ENCODE measurements around the gene LRFN2. TPM values are rescaled to one million over a fixed set of nuclear protein-coding genes. Genes with fewer than 3 reads are reported as not detected.

LRFN2 gene
- total RNA-seq, 1 donor from 2014 or later = not detected

GRCh38 chr6:40444811-40445210 is 142.4 kb downstream of the LRFN2 start:
- Mint-ChIP-seq H3K36me3 (no peaks in the 10 kb centered on the region), H3K27ac (no peak overlapping the region), H3K27me3 (ENCODE audit: low read depth) (peaks cover 21% of the 10 kb centered on the region), H3K9me3 (no peaks in the 10 kb centered on the region), H3K4me1 (no peaks in the 10 kb centered on the region), H3K4me3 (no peak overlapping the region)
- DNase-seq (ENCODE audit: low spot score in 2 of 2, unreplicated experiment in 2 of 2) = no peak
- TF ChIP-seq CTCF (IDR thresholded peaks at IDR 0.05; ENCODE audit: unreplicated experiment) = no peak

DNA sequence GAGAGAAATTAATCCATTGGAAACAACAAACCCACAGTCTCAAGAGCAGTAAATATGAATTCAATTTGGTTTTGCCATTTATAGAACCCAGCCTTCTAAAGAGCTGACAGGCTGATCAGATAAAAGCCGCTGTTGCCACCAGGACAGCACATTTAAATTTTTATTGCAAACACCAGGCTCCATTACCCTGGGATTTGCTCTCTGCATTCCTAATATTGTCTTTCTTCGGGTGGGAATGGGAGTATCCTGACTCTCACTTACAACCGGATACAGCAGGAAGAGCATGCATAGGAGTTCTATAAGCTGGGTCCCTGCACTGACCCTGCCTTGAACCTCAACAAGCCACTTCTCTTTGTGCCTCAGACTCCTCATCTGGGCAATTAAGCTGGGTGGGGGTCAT is 142.9 kb downstream of the LRFN2 start:
- Mint-ChIP-seq H3K27me3 (ENCODE audit: low read depth) (peaks cover 22% of the 10 kb centered on the region), H3K4me3 (no peak overlapping the region), H3K36me3 (no peaks in the 10 kb centered on the region), H3K9me3 (no peaks in the 10 kb centered on the region), H3K27ac (no peak overlapping the region), H3K4me1 (peaks cover 2% of the 10 kb centered on the region)
- TF ChIP-seq CTCF (IDR thresholded peaks at IDR 0.05; ENCODE audit: unreplicated experiment) = no peak
- no peak for DNase-seq (ENCODE audit: low spot score in 2 of 2, unreplicated experiment in 2 of 2)

- Mint-ChIP-seq H3K27ac (no peak overlapping the region), H3K36me3 (no peaks in the 10 kb centered on the region), H3K27me3 (ENCODE audit: low read depth) (peaks cover 21% of the 10 kb centered on the region), H3K9me3 (no peaks in the 10 kb centered on the region), H3K4me1 (peaks cover 2% of the 10 kb centered on the region), H3K4me3 (no peak overlapping the region)
- no peak for DNase-seq (ENCODE audit: low spot score in 2 of 2, unreplicated experiment in 2 of 2)
- no peak for TF ChIP-seq CTCF (IDR thresholded peaks at IDR 0.05; ENCODE audit: unreplicated experiment)
Measured at GRCh38 chr6:40443842-40444241, 143.3 kb downstream of the LRFN2 start.

DNA sequence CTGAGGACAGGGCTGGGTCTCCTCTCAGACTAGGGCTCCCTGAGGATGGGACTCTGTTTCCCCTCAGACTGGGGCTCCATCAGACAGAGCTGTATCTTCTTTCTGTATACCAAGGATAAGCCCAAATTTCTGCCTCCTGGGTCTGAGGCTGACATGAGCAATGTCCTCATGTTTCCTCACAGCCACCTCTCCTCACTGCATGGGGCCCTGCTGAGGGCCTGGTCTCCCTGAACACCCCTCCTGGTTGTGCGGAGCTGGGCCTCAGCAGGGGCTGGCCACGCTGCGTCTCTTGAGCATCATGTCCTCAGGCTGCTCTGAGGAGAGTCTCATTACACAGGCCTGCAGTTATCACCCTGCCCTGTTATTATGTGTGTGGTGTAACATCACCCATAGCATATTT is 144.6 kb downstream of the LRFN2 start:
- H3K4me1 Mint-ChIP-seq = peaks cover 2% of the 10 kb centered on the region
- H3K27ac Mint-ChIP-seq = no peak overlapping the region
- DNase-seq (ENCODE audit: low spot score in 2 of 2, unreplicated experiment in 2 of 2) = no peak
- no peaks in the 10 kb centered on the region for H3K9me3 Mint-ChIP-seq
- H3K4me3 Mint-ChIP-seq = no peak overlapping the region
- H3K36me3 Mint-ChIP-seq = no peaks in the 10 kb centered on the region
- peaks cover 11% of the 10 kb centered on the region for H3K27me3 Mint-ChIP-seq (ENCODE audit: low read depth)
- TF ChIP-seq CTCF (IDR thresholded peaks at IDR 0.05; ENCODE audit: unreplicated experiment) = no peak

DNA sequence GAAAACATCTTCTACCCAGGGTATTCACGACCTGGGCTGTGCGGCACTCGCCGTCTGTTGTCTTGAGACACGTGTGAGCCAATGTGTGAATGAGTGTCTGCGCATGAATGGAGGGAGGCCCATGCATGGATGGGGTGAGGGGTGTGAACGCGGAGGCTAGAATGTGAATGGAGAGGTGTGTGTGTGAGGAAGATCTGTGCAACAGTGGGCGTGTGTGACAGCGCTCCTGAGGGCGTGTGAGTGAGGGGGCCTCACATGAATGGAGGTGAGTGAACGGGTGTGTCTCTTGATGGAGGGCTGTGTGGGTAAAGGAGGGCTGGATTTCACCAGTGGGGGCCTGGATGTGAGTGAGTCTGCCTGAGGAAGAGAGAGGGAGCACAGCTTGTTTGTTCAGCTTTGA is 146.0 kb downstream of the LRFN2 start:
- DNase-seq (ENCODE audit: low spot score in 2 of 2, unreplicated experiment in 2 of 2) = no peak
- peaks cover 7% of the 10 kb centered on the region for H3K27me3 Mint-ChIP-seq (ENCODE audit: low read depth)
- no peak overlapping the region for H3K4me3 Mint-ChIP-seq
- H3K9me3 Mint-ChIP-seq = no peaks in the 10 kb centered on the region
- no peak for TF ChIP-seq CTCF (IDR thresholded peaks at IDR 0.05; ENCODE audit: unreplicated experiment)
- no peaks in the 10 kb centered on the region for H3K36me3 Mint-ChIP-seq
- H3K27ac Mint-ChIP-seq = no peak overlapping the region
- peaks cover 2% of the 10 kb centered on the region for H3K4me1 Mint-ChIP-seq

DNA sequence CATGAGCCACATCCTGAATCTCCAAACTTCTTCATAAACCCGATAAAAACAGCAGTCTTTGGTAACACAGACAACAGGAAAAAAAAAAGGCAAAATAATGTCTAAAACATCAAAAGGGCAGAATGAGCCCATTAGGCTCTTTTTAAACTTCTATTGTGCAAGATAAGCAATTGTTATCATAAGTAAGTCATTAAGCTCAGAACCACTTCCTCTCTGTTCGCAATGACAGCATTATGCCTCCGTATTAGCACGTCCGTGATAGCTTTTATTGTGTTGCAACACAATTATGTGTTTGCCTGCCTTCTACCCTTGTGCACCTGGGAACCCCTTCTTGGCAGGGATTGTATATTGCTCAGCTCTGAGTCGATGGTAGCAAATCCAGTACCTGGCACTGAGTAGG is 147.1 kb downstream of the LRFN2 start:
- no peak for DNase-seq (ENCODE audit: low spot score in 2 of 2, unreplicated experiment in 2 of 2)
- H3K36me3 Mint-ChIP-seq = no peaks in the 10 kb centered on the region
- H3K4me3 Mint-ChIP-seq = no peak overlapping the region
- H3K27ac Mint-ChIP-seq = no peak overlapping the region
- H3K27me3 Mint-ChIP-seq (ENCODE audit: low read depth) = peaks cover 7% of the 10 kb centered on the region
- no peak for TF ChIP-seq CTCF (IDR thresholded peaks at IDR 0.05; ENCODE audit: unreplicated experiment)
- no peaks in the 10 kb centered on the region for H3K9me3 Mint-ChIP-seq
- H3K4me1 Mint-ChIP-seq = peaks cover 2% of the 10 kb centered on the region

Data from mesothelial cell of epicardium (in vitro differentiated cells).